ENCODE data around the gene ACKR3. TPM values are rescaled to one million over a fixed set of nuclear protein-coding genes. Genes with fewer than 3 reads are reported as not detected.
A peak's percentile ranks its signal among the peaks of the same experiment; 100 is the strongest.

The ACKR3 gene
- total RNA-seq, 1 experiment from 2014 or later: 0.61 TPM

DNA sequence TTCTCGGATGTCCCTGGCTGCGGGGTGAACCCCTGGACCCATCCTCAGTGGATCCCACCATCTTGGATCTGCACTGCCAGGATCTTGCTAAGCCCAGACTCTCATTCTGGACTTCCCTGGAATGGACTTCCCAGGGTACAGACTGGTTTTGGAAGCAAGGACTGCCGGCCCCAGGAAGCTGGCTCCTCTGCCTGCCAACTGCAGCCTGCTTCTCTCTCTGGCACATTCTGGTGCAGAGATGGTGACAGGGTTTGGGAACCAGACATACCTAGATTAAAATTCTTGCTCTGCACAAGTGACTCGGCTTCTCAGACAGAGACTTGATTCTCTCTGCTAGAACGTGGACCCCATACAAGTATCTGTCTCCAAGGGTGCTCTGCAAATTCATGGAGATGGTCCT, 29.4 kb downstream of the ACKR3 start:
- DNase-seq (ENCODE audit: unreplicated experiment): no peak
- H3K4me3 Mint-ChIP-seq (ENCODE audit: unreplicated experiment): no peak overlapping the region
- intact Hi-C loops (cut with micrococcal nuclease): no loop called here
- TF ChIP-seq, protein P1, sequence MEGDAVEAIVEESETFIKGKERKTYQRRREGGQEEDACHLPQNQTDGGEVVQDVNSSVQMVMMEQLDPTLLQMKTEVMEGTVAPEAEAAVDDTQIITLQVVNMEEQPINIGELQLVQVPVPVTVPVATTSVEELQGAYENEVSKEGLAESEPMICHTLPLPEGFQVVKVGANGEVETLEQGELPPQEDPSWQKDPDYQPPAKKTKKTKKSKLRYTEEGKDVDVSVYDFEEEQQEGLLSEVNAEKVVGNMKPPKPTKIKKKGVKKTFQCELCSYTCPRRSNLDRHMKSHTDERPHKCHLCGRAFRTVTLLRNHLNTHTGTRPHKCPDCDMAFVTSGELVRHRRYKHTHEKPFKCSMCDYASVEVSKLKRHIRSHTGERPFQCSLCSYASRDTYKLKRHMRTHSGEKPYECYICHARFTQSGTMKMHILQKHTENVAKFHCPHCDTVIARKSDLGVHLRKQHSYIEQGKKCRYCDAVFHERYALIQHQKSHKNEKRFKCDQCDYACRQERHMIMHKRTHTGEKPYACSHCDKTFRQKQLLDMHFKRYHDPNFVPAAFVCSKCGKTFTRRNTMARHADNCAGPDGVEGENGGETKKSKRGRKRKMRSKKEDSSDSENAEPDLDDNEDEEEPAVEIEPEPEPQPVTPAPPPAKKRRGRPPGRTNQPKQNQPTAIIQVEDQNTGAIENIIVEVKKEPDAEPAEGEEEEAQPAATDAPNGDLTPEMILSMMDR (IDR thresholded peaks at IDR 0.05; ENCODE audit: unreplicated experiment): no peak
- no peaks in the 10 kb centered on the region for H3K36me3 Mint-ChIP-seq (ENCODE audit: insufficient read depth, unreplicated experiment)
- H3K27me3 Mint-ChIP-seq (ENCODE audit: insufficient read depth, unreplicated experiment): peaks cover under 1% of the 10 kb centered on the region
- H3K4me1 Mint-ChIP-seq (ENCODE audit: insufficient read depth, unreplicated experiment): peaks cover 18% of the 10 kb centered on the region
- ChIA-PET POLR2A (interaction anchor here (0.6 kb wide), 1 partner anchor 279 kb away, joined by 4 read pairs; no protein-coding TSS in a partner anchor), CTCF (no interaction called here)
- BruUV-seq (replicated peaks): no TSS peak
- H3K27ac Mint-ChIP-seq (ENCODE audit: low read depth, unreplicated experiment): no peak overlapping the region
- H3K9me3 Mint-ChIP-seq (ENCODE audit: unreplicated experiment): no peaks in the 10 kb centered on the region

DNA sequence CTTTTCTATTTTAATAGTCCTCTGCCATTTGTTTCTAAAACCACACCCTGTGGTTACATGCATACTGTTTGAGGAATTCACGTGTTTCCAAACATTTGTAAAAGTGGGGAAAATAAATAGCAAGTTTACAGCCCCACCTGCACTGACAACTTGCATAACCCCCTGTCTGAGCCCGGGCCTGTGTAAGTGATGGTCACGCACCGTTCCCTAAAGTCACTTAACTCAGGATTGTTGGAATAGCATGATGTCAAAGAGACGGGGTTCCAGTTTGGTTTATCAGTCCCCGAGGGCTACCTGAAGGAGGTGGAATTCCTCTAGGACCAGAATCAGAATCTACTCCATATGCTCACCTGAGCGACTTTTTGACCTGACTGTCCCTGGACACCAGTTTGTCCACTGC, 30.5 kb downstream of the ACKR3 start:
- intact Hi-C loops (cut with micrococcal nuclease): no loop called here
- TF ChIP-seq, protein P1 (IDR thresholded peaks at IDR 0.05; ENCODE audit: unreplicated experiment): no peak
- Mint-ChIP-seq H3K4me3 (ENCODE audit: unreplicated experiment) (no peak overlapping the region), H3K9me3 (ENCODE audit: unreplicated experiment) (no peaks in the 10 kb centered on the region), H3K4me1 (ENCODE audit: insufficient read depth, unreplicated experiment) (peaks cover 18% of the 10 kb centered on the region), H3K27me3 (ENCODE audit: insufficient read depth, unreplicated experiment) (peaks cover 11% of the 10 kb centered on the region), H3K27ac (ENCODE audit: low read depth, unreplicated experiment) (no peak overlapping the region), H3K36me3 (ENCODE audit: insufficient read depth, unreplicated experiment) (peaks cover 5% of the 10 kb centered on the region)
- CTCF ChIA-PET: interaction anchor here (0.6 to 1.0 kb wide), 4 partner anchors 81 to 308 kb away, joined by 3 to 4 read pairs (median 3); no protein-coding TSS in a partner anchor
- POLR2A ChIA-PET: interaction anchor here (2.0 kb wide), 1 partner anchor 42 kb away, joined by 7 read pairs; no protein-coding TSS in a partner anchor
- DNase-seq (ENCODE audit: unreplicated experiment): no peak
- BruUV-seq (replicated peaks): no TSS peak

DNA sequence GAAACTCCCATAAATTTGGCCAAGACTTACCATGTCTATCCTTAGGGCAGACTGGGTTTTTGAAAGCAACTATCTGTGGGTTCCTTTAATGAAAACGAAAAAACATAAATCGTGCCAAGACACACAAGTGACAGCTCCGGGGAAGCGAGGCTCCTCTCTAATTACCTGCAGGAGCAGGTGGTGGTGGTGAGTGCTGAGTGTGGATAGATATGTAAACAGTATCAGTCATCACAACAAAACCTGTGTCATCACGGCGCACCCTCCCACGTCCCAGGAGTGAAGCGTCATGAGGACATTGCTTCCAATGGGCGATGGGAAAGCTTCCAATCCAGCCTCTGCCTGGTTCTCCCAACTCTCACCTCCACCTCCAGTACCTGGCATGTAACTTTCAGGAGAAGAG, 31.3 kb downstream of the ACKR3 start:
- intact Hi-C loops (cut with micrococcal nuclease): no loop called here
- Mint-ChIP-seq H3K27ac (ENCODE audit: low read depth, unreplicated experiment) (peak overlapping the region; percentile 42), H3K36me3 (ENCODE audit: insufficient read depth, unreplicated experiment) (peaks cover 5% of the 10 kb centered on the region), H3K27me3 (ENCODE audit: insufficient read depth, unreplicated experiment) (peaks cover 18% of the 10 kb centered on the region), H3K4me3 (ENCODE audit: unreplicated experiment) (no peak overlapping the region), H3K4me1 (ENCODE audit: insufficient read depth, unreplicated experiment) (peaks cover 18% of the 10 kb centered on the region), H3K9me3 (ENCODE audit: unreplicated experiment) (no peaks in the 10 kb centered on the region)
- CTCF ChIA-PET: interaction anchor here (0.6 to 1.0 kb wide), 2 partner anchors 88 to 309 kb away, joined by 3 to 4 read pairs; no protein-coding TSS in a partner anchor
- peak; percentile 32 for DNase-seq (ENCODE audit: unreplicated experiment)
- POLR2A ChIA-PET: interaction anchor here (0.7 to 2.0 kb wide), 5 partner anchors 9 to 1035 kb away, joined by 3 to 7 read pairs (median 3); no protein-coding TSS in a partner anchor
- BruUV-seq (replicated peaks): no TSS peak
- TF ChIP-seq, protein P1 (IDR thresholded peaks at IDR 0.05; ENCODE audit: unreplicated experiment): no peak

DNA sequence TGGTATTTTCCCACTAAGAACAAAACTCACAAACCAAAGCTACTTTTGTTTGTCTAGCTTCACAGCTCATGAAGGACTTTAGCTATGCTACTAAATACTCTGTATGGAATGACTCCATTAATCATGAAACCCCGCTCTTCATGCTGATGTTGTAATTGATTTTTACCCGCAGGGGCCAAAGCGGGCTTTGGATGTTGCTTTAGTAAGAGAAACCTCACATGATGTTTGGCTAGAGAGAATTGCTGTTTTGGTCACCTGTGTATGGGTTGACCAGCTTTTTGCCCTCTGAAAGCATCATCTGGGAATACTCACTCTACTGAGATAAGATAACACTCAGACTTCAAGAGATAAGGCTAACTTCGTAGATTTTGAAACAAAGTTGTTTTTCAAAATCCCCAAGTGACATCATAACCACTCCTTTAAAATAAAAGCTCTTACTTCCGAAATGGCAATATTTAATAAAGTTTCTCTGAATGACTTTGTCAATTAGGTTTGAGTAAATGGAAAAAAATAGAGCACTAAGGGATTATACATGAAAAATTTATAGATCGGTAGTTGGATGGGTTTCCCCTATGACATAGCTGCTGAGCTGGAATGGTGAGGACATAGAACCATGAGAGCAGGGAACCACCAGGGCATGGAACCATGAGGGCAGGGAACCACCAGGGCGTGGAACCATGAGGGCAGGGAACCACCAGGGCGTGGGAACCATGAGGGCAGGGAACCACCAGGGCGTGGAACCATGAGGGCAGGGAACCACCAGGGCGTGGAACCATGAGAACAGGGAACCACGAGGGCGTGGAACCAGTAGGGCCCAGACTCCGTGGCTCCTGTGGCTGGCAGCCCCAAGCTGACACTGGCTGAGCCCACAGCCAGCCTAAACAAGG, 31.9 kb downstream of the ACKR3 start:
- DNase-seq (ENCODE audit: unreplicated experiment): no peak
- H3K4me3 Mint-ChIP-seq (ENCODE audit: unreplicated experiment): no peak overlapping the region

More for the DNA sequence above, 31.9 kb downstream of the ACKR3 start:
- CTCF ChIA-PET: interaction anchor here (1.0 kb wide), 1 partner anchor 88 kb away, joined by 4 read pairs; no protein-coding TSS in a partner anchor
- BruUV-seq (replicated peaks): no TSS peak
- POLR2A ChIA-PET: interaction anchor here (0.7 to 2.0 kb wide), 7 partner anchors 9 to 1034 kb away, joined by 3 to 7 read pairs (median 3); no protein-coding TSS in a partner anchor
- Mint-ChIP-seq H3K4me1 (ENCODE audit: insufficient read depth, unreplicated experiment) (peaks cover 18% of the 10 kb centered on the region), H3K27me3 (ENCODE audit: insufficient read depth, unreplicated experiment) (peaks cover 25% of the 10 kb centered on the region), H3K9me3 (ENCODE audit: unreplicated experiment) (no peaks in the 10 kb centered on the region), H3K36me3 (ENCODE audit: insufficient read depth, unreplicated experiment) (peaks cover 5% of the 10 kb centered on the region), H3K27ac (ENCODE audit: low read depth, unreplicated experiment) (peak overlapping the region; percentile 42)
- intact Hi-C loops (cut with micrococcal nuclease): no loop called here
- TF ChIP-seq, protein P1 (IDR thresholded peaks at IDR 0.05; ENCODE audit: unreplicated experiment): no peak

Data from MCF 10A (cell line).